Activated CD4-positive, alpha-beta T cell treated with anti-CD3 and anti-CD28 coated beads for 1 hour (primary cell): ENCODE results near the gene RTN4R.

Experiments used
- DNase-seq: peaks from one replicate; pipeline ENCODE4 v3.0.0-alpha.2; 2020

The RTN4R gene

DNA sequence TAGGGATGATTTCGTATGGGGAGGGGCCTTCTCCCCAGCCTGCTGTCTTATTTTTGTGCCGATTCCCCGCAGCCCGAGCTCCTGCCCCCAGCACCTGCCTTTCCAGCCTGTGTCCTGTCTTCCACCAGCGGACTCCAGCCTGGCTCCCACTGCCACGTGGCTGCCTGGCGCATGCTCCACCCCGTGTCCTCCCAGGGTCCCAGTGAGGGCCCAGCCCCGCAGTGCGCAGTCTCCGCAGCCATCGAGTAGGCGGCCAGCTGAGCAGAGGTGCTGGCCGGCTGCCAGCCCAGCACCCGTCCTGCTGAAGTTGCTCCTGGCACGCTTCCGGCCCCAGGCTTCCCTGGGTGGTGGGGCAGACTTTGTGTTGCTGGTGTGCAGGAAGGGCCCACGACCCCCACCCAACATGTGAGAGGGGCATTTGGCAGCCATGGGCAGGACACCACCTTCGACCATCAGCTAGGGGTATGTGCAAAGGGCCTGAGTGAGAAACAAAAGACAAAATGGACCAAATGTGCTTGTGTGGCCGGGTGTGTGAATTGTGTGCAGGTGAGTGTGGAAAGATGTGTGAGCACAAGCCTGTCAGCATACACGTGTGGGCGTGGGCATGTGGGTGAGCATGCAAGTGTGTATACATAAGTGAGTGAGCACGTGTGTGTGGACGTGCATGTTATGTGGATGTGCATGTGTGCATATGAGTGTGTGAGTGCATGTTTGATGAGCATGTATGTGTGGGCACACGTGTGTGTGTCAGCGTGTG is 55.9 kb downstream of the RTN4R start:
- no peak for DNase-seq

DNA sequence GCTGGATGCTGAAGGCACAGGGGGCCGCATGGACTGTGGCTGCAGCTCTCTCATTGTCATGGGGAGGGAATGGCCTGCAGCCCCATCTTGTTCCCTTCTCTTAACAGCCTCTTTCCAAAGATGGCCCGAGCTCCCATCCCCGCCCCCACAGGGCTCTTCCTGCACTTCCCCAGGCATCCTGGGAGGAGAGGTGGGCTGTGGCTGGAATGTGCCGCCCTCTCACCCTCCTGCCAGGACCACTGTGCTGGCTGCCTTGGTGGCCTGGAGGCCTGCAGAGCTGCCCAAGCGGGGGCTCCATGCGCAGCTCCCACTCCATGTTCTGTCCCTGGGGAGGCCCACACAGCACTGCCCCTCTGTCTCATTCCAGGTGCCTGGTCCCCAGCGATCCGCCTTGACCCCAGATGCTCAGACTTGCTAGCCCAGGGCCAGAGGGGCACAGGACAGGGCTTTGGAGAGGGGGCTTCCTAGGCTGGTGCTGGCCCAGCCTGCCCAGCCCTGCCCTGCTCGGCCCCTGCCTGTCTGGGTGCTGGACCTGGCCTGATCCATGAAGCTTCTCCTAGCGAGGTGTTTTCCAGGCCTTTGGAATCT is 56.6 kb downstream of the RTN4R start:
- no peak for DNase-seq

DNA sequence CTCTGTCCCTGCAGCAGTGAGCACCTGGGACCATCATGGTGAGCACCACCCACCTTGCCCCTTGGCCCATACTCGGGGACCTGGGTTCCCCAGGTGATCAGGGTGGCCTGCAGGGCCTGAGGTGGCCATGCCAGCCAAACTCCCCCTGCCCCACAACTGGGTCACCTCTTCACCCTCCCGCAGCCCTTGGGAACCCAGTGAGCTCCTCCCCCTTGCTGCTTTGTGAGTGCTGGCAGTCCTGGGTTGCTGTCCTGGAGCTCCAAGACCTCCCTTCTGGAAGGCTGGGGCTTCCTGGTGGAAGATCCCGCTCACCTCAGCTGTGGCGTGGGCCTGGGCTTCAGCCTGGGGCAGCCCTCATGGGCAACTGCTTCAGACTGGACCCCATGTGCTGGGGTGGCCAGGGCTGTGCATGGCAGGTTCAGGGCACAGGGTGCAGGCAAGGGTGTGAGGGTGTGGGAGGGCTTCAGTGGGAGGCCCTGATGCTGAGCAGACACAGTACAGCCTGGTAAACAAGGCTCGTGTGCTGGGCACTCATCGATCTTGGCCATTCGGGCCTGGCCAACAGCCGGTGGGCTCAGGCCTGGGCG is 57.6 kb downstream of the RTN4R start:
- DNase-seq, result no peak

DNA sequence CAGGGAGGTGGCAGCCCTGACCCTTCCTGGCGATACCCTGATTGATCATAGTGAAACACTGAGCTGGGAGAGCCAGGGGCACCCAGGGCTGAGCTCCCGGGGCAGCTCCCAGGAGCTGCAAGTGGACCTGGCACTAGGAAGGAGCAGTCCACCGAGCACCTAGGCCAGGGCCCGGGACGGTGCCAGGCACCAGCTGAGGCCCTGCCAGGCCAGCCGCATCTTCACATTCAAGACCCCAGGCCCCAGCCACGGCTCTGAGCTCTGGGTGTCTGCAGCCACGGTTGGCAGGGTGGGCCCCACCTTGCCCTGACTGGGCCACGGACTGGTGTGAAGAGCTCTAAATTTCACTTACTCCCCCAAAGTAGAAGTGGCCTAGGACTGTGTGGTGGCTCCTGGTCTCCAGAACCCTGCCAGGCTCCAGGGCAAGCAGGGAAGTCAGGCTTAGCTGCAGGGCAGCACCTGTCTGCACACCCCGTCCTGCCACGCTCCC is 58.3 kb downstream of the RTN4R start:
- DNase-seq, result no peak

DNA sequence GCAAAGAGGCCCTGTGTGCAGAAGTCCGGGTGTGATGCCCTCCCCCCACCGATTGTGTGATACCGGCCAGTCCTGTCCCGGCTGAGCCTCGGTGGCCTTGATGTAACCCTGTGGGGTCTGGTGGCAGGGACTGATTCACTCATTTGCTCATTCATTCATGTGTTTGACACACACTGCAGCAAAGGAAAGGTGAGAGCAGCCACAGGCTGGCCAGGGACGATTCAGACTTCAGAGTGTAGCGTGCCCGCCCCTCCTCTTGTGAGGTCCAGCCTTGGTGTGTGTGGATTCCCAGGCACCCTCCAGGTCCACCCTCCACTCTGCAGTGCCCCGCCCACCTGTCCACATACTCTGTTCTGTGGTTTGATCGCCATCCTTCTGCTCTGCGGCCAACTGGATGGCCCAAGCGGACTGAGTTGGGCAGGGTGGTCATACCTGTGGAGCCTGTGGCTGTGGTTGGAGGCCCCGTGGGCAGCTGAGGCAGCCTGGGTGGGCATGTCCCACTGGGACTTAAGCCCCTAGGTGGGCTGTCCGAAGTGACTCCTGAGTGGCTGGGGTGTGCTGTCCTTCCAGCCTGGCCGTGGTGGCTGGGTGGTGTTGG is 59.3 kb downstream of the RTN4R start:
- no peak for DNase-seq

DNA sequence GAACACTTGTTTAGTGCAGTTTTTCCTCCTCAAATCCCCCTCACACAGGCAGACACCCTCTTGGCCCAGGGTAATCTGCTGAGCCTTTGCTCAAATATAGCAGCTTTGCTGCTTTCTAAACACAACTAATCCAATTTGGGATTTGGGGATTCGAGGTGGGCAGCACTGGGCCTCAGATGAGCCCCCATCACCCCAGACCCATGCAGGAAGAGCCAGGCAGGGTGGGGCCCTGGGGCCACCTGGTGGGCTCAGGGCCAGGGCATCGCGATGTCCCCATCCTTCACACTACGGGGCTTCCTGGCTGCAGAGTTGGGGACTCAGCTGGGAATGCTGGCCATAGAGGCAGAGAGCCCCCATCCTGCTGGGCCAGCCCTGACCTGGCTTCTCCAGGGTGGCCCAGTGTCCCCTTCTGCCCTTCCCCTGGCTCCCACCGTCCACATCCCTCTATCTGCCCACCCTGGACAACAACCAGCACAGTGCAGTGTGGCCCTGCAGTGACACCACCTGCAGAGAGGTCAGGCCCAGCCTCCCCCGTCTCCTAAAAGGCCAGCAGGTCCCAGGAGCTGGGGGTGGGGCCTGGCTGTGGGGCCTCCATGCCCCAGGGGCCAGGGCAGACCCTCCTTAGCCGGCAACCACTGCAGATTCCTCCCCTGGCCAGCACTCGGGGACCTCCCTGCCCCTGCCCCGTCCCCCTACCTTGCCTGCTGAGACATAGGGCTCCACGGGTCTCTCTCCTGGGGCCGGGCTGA is 60.7 kb downstream of the RTN4R start:
- no peak for DNase-seq

DNA sequence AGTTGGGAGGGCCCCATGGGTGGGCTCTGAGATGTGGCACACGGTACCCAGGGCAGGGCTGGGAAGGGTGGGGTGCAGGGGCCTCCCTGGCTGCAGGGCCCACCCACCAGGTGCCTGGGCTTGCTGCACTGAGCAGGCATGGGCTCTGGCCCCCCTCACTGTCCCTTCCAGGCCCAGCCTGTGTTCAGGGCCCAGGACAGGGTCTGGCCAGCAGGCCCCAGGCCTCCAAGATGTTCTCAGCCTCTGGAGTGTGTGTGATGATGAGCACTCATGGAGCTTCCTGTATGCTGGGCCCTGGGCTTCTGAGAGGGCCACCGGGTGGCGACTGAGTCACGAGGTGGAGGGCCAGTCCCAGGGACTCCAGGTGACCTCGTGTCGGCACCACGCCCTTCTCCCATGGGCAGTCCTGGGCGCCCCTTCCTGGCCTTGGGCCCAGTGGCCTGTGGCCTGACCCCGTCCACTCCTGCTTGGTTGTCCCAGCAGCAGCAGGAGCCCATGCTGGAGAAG is 61.4 kb downstream of the RTN4R start:
- no peak for DNase-seq

DNA sequence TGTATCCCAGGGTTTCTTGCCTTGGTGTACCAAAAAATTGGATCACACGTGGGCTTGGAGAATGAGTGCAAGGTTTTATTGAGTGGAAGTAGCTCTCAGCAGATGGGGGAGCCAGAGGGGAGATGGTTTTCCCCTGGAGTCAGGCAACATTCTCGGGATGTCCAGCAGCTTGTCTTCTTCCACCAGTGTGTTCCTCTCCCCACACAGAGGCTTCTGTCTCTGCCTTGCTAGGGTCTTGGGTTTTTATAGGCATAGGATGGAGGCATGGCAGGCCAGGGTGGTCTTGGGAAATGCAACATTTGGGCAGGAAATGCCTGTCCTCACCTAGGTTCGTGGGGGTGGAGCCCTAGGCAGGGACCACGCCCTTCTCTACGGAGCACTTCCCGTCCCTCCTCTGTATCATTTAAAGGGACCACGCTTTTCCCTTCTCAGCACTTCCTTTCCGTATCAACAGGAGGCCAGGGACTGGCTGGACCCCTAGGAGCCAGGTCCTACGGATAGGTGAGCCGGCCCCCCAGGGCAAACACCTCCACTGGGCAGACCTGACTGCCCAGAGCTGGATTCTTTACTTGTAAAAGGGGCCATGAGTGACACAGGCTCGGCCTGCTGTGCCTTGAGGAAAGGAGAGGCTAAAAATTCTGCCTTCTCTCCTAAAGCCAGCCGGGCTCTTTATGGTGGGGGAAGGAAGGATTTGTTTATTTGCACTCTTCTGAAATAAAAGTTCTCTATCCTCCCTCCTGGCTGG is 62.0 kb downstream of the RTN4R start:
- DNase-seq, result peak; percentile 49

DNA sequence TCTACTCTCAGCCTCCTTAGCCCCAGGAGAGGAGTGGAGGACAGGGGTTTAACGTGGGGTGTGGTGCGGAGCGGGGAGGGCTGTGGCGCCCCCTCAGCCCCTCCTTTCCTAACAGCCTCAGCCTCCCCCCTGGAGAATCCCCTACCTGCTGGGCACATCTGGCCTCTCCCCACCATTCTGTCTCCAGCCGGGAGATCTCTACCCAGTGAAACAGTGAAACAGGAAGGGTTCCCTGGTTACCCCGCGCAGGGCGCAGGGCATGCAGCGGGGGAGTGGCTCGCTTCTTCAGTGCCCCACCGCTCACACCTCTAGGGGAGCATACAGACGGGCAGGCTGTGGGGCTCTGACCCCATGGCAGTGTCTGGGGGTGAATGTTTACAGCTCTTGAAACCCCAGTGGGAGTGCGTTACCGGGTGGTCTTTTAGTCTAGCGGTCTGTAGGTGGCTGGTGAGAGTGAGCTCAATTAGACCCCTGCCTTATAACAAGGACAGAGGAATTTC is 62.6 kb downstream of the RTN4R start:
- no peak for DNase-seq

DNA sequence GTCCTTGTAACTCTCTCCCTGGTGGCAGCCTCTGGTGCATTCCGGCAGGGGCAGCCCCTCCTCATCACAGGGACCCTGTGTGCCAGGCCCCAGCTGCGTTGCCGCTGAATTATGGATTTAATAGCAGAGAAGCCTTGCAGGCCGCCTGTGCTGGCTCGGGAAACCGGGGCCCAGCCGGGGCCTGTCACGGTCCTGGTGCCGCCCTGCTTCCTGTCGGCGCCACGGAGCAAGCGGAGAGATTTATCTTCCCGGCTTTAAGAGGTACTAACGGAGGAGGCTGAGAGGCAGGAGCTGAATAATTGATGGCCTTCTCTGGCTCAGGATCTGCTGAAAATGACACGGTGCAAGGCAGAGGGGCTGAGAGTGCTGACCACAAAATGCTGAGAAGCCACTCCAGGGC is 63.3 kb downstream of the RTN4R start:
- no peak for DNase-seq

DNA sequence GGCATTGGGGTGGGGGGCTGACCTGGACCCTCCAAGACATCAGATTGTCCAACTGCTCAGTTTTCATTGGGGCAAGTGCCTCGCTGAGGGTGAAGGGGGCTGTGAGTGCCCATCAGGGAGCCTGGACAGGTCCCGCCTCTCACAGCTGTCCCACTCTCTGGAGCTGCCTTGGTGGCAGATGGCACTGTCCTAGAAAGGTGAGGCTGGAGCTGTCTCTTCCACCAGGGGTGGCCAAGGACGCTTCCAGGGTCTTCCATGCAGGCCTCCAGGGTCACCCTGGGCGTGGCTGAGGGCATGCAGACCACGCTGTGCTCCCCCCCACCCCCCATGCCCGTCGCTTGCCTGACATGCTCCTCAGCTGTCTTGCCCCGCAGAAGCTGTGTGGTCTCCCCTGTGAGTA is 63.8 kb downstream of the RTN4R start:
- DNase-seq, result no peak

DNA sequence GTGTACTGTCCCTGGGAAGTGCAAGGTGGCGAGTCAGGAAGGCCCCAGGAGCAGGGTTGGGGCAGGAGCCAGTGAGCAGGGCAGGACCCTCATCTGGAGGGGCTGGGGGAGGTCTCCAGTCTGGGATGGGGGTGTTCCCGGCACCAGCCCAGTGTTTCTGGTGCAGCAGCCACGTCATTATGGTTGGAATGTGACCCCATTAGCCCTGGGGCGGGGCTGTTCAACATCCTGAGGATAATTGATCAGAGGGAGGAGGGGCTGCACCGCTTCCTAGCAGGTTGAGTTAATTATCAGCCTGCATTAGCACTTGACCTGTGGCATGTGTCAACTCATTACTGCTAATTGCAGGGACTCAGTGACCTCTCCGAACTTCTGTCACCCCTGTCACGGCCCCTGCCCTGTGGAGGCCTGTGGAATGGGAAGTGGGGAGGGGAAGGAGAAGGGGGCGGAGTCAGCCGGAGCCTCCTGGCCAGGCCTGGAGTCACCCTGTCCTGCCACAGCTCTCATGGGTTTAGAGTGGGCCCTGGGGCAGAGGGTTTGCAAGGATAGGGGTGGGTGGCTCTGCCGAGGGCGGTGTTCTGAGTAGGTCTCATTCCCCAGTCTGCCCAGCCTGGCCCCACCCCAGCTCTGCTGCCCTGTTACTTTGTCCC is 64.4 kb downstream of the RTN4R start:
- no peak for DNase-seq

DNA sequence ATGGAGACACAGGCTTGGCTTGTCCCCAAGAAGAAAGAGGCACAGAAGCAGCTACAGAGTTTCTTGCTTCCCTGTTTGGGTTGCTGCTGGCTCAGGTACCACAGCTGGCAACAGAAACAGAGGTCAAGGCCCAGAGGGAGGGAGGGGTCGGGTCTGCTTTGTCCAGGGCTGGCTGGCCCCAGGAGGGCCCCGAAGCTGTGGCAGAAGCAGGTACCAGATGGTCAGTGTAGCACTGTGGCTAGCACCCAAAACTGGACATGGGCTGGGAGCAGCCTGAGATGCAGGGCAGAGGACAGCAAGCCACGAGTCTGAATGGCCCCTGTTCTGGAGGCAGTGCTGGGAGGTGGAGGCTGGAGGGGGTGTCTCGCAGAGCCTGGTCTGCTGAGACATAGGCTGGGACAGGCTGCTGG is 65.0 kb downstream of the RTN4R start:
- DNase-seq, result no peak

DNA sequence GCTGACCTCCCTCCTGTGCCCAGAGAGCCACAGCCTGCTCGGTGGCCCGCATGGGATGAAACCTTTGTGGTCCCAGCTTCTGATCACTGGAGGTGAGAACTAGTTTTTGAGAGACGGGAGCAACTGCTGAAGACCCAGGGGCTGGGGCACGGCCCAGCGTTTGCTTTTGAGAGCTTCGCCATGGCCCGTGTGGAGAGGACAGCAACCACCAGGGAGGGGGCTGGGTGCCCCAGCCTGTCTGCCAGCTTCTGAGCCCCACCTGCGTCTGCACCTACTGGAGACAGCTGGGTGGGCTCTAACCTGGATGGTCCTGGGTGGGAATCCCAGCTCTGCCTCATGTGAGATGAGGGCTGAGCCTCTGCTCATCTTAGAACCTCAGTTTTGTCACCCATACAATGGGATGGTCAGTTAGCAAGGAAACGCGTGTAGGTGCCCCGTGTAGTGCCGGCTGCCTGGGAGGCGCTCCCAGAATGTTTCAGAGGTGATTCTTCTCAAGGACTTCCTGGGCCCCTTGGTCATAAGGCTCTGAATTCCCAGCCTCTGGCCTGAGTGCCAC is 66.2 kb downstream of the RTN4R start:
- DNase-seq, result no peak

DNA sequence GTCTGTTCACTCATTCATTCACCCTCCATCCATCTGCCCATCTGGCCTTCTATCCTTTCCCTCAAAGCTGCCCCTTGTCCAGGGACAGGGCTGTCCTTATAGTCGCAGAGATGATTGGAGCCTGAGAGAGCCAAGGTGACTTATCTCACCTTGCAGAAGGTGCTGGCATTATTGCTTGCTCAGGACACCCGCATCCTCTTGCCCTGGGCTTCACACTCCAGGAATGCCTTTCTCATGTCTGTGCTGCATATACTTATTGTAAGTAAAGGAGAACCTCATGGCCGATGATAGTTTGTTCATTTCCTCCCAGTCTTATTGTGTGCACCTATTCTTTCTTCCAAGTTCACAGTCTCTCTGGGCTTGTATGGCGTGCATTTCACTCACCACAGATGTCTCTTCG is 68.2 kb downstream of the RTN4R start:
- DNase-seq, result no peak

DNA sequence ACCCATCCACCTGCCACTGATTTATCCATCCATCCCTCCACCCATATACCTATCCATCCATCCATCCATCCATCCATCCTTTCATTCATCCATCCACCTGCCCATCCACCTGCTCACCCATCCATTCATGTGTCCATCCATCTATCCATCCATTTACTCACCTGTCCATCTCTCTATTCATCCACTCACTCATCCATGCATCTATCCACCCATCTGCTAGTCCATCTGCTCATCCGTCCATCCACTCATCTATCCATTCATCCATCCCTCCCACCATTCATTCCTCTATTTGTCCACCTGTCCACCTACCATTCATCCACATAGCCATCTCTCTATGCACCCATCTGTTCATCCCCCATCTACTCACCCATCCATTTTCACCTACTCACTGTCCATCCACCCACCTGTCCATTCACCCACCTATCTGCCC is 68.7 kb downstream of the RTN4R start:
- DNase-seq, result no peak

DNA sequence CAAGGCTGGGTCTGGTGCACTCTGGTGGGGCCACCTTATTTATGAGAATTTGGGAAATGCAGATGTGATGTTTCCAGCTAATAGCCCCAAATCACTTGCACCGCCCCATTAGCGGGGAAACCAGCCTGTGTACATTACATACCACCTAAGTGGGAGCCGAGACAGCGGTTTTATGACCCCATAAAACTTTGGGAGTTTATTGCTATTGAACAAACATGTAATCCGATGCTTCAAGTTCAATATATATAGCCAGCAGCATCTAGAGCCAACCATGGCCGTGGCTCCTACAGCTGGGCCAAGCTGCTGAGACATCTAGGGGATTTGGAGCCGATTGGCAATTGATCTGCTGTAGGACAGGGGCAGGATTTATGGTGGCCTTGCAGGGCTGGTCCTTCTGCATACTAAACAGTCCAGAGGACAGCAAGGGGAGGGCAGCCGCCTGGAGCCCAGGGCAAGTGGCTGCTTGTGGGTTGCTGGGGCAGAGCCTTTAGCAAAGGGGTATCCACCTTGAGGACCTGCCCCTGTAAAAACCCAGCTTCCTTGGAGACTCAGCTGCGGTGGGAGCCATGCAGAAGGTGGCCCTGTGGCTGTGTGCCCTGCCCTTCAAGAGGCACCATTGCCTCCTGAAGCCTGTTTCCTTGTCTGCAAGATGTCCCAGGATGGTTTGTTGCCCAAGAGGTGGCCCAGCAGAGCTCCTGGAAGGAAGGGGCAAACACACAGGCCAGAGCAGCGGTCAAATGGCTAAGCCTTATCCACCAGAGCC is 69.4 kb downstream of the RTN4R start:
- no peak for DNase-seq

DNA sequence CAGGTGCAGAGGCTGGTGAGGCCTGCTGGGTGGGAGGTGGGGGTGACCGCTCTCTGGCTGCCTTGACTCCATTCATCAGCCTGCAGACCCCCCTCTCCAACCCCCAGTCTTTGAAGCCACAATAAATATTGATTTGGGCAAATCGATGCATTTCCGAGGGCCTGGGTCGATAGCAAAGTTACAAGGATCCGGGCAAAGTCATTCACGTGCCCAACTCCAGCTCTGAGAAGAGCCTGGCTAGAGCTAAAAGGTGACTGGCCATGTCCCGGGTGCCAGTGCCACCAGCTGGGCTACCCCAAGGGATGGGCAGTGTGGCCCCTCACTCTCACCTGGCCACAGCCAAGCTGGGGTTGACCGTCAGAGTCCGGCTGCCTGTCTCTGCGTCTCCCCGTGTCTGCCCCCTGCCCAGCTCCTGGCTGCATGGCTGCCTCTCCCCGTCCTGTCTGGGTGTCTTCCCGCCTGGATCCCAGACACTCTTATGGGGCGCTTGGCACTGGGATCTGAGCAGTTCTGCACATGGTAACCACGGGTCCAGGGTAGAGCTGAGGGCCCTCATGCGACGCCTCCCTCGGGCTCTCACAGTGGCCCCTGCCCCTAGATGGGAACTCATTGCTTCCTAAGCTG is 70.6 kb downstream of the RTN4R start:
- DNase-seq, result no peak

DNA sequence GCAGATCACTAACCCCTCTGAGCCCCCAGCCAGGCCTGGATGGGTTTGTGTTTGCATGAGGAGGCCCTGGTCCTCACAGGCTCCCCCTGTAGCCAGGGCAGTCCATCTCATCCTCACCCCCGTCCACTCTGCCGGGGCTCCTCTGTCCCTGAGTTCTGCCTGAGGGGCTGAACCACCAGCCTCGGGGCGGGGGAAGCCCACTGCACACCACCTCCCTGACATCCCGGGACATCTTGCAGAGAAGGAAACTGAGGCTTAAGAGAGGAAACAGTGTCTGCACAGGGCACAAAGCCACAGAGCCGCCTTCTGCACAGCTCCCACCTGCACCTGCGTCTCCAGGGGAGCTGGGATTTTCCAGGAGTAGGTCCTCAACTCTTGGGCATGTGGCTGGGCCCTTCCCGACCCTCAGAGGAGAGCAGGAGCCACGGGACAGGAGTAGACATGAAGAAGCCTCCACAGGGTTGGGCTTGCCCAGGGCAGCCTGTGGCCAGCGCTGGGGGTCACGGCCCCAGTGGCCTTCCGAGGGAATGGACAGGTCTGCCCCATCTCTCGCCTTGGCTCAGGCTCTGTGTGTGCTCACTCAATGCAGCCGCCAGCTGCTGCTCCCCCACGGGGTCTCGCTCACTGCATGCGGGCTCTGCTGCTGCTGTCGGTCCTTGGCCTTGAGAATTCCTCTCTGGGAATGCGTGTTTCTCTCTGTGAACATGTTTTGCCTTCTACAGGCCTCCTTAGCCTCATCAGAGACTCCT is 71.8 kb downstream of the RTN4R start:
- DNase-seq, result no peak
